SK-N-SH (cell line): ENCODE measurements around the gene C1QTNF4. TPM values are rescaled to one million over a fixed set of nuclear protein-coding genes. Genes with fewer than 3 reads are reported as not detected.
A peak's percentile ranks its signal among the peaks of the same experiment; 100 is the strongest.

ENCODE experiments used
- CTCF ChIA-PET: fragments of 300-600, 350-600 bp; formaldehyde crosslinking; extraction: SDS; loops from one replicate; lab custom pipeline; 2021; lab: Yijun Ruan, JAX
- POLR2A ChIA-PET: fragments of 350-600 bp; sonication (Branson Sonifier 250); formaldehyde crosslinking; extraction: SDS; loops from one replicate; lab custom pipeline; 2020; ENCODE audit warnings: antibody characterized with exemption, inconsistent platforms; lab: Yijun Ruan, JAX
- DNase-seq: peaks from one replicate; pipeline ENCODE4 v3.0.0; 2012
- H2AFZ ChIP-seq: fragments of 200-600 bp; sonication (generic); 2 replicates; pipeline ENCODE4 v1.8.1; 2016; ENCODE audit warnings: antibody characterized with exemption, mild to moderate bottlenecking, low read depth
- H3F3A ChIP-seq: fragments of 200-600 bp; sonication (generic); replicated peaks from 2 replicates; pipeline ENCODE3; 2016; ENCODE audit warnings: antibody characterized with exemption, mild to moderate bottlenecking; ENCODE audit not compliant: insufficient read depth
- H3K27ac ChIP-seq, 2 experiments: fragments of 200-500 bp in 1 of 2; fragments of 200-600 bp in 1 of 2; sonication (Bioruptor generic) in 1 of 2; sonication (generic), shearing (Covaris generic) in 1 of 2; 2 replicates each; pipeline versions ENCODE4 v1.5.1 to v1.6.1; 2014 to 2016; ENCODE audit warnings: low read depth in 2 of 2, inconsistent platforms in 1 of 2, low read length in 1 of 2, mild to moderate bottlenecking in 1 of 2, mixed read lengths in 1 of 2
- H3K27me3 ChIP-seq: fragments of 200-600 bp; sonication (generic), shearing (Covaris generic); 2 replicates; pipeline ENCODE4 v1.6.1; 2016; ENCODE audit warnings: mixed run types; ENCODE audit not compliant: insufficient read depth
- H3K36me3 ChIP-seq, 2 experiments: fragments of 200-500 bp in 1 of 2; fragments of 200-600 bp in 1 of 2; sonication (Bioruptor generic) in 1 of 2; sonication (generic) in 1 of 2; replicated peaks in 1 of 2; 2 replicates each; pipeline versions ENCODE3 to v1.5.1; 2014 to 2016; ENCODE audit warnings: low read length in 1 of 2, mild to moderate bottlenecking in 1 of 2; ENCODE audit not compliant: insufficient read depth in 2 of 2, control insufficient read depth in 1 of 2
- H3K4me1 ChIP-seq, 2 experiments: fragments of 200-500 bp in 1 of 2; fragments of 200-600 bp in 1 of 2; sonication (Bioruptor generic) in 1 of 2; sonication (generic), shearing (Covaris generic) in 1 of 2; 2 replicates each; pipeline versions ENCODE4 v1.5.1 to v1.6.1; 2014 to 2016; ENCODE audit warnings: low read depth in 1 of 2, low read length in 1 of 2, mixed run types in 1 of 2; ENCODE audit not compliant: insufficient read depth in 2 of 2, control insufficient read depth in 1 of 2
- H3K4me2 ChIP-seq: fragments of 200-600 bp; sonication (generic), shearing (Covaris generic); 2 replicates; pipeline ENCODE4 v1.6.1; 2017; ENCODE audit warnings: mixed run types
- H3K4me3 ChIP-seq, 2 experiments: fragments of 200-500 bp in 1 of 2; fragments of 200-600 bp in 1 of 2; sonication (Bioruptor generic) in 1 of 2; sonication (generic), shearing (Covaris generic) in 1 of 2; 2 replicates each; pipeline versions ENCODE4 v1.5.1 to v1.8.1; 2014 to 2016; ENCODE audit warnings: low read depth in 2 of 2, inconsistent platforms in 1 of 2, low read length in 1 of 2, mild to moderate bottlenecking in 1 of 2, mixed read lengths in 1 of 2, moderate library complexity in 1 of 2
- H3K79me2 ChIP-seq: fragments of 200-600 bp; sonication (generic); 2 replicates; pipeline ENCODE4 v1.8.1; 2017; ENCODE audit warnings: mild to moderate bottlenecking; ENCODE audit not compliant: insufficient read depth
- H3K9ac ChIP-seq: fragments of 200-600 bp; sonication (generic); 2 replicates; pipeline ENCODE4 v1.6.1; 2017; ENCODE audit warnings: mixed run types
- H3K9me2 ChIP-seq: fragments of 200-600 bp; sonication (generic); 2 replicates; pipeline ENCODE4 v1.6.1; 2017; ENCODE audit warnings: mixed run types
- H3K9me3 ChIP-seq: fragments of 200-600 bp; sonication (generic); 2 replicates; pipeline ENCODE4 v1.6.1; 2017; ENCODE audit warnings: mixed run types, mild to moderate bottlenecking, moderate library complexity
- H4K20me1 ChIP-seq: fragments of 200-600 bp; sonication (generic); 2 replicates; pipeline ENCODE4 v1.6.1; 2017; ENCODE audit warnings: mild to moderate bottlenecking, mixed run types; ENCODE audit not compliant: insufficient read depth
- CTCF ChIP-seq: fragments of 200-600 bp; sonication (generic); IDR thresholded peaks from 2 replicates; pipeline ENCODE4 v1.6.1; 2017; ENCODE audit warnings: antibody characterized with exemption, mild to moderate bottlenecking, moderate library complexity
- FOSL2 ChIP-seq: IDR thresholded peaks from 2 replicates; pipeline ENCODE4 v1.4.0; 2012; ENCODE audit warnings: low read depth, mild to moderate bottlenecking, moderate library complexity, borderline replicate concordance
- GATA2 ChIP-seq: sonication (generic); formaldehyde crosslinking; IDR thresholded peaks from 2 replicates; pipeline ENCODE4 v1.5.0; 2020; ENCODE audit warnings: mild to moderate bottlenecking, missing genetic modification reagents
- IRF3 ChIP-seq: fragments of 150-350 bp; IDR thresholded peaks from 2 replicates; pipeline ENCODE4 v1.6.1; 2016; ENCODE audit warnings: mild to moderate bottlenecking, low read depth, low read length
- MEF2A ChIP-seq: IDR thresholded peaks from 2 replicates; pipeline ENCODE4 v1.4.0; 2012; ENCODE audit warnings: low read depth, borderline replicate concordance
- RAD21 ChIP-seq: IDR thresholded peaks from 2 replicates; pipeline ENCODE4 v1.6.1; 2012; ENCODE audit warnings: mild to moderate bottlenecking, low read length
- SMC3 ChIP-seq: IDR thresholded peaks from 2 replicates; pipeline ENCODE4 v1.6.1; 2012; ENCODE audit warnings: low read depth, low read length, improper control_type of control experiment
- TCF12 ChIP-seq: IDR thresholded peaks from 2 replicates; pipeline ENCODE4 v1.4.0; 2012
- TEAD4 ChIP-seq: IDR thresholded peaks from 2 replicates; pipeline ENCODE4 v1.4.0; 2012; ENCODE audit warnings: mild to moderate bottlenecking, borderline replicate concordance; ENCODE audit not compliant: insufficient read depth
- WGBS: methylation state at CpG from one replicate; pipeline ENCODE4 v1.1.6; 2017; ENCODE audit warnings: low lambda C conversion rate; 5-methylcytosine and 5-hydroxymethylcytosine counted together
- polyA plus RNA-seq, 3 experiments: library from polyadenylated mRNA; depleted of rRNA; stranded (reverse); fragments of >200 nt; gene quantifications; 2 replicates each; pipeline ENCODE4 v1.2.3, GENCODE V29; 2012
- TF ChIP-seq, protein P1 (sequence below): IDR thresholded peaks from 2 replicates; pipeline ENCODE4 v1.4.0; 2012; ENCODE audit warnings: low read depth, borderline replicate concordance
- TF ChIP-seq, protein P2 (sequence below): IDR thresholded peaks from 2 replicates; pipeline ENCODE4 v1.4.0; 2012; ENCODE audit warnings: low read depth
- TF ChIP-seq, protein P3 (sequence below): fragments of 150-350 bp; IDR thresholded peaks from 2 replicates; pipeline ENCODE4 v1.6.1; 2017; ENCODE audit warnings: antibody characterized with exemption, low read length, low read depth, borderline replicate concordance

Gene C1QTNF4
- polyA plus RNA-seq, 1 of the 3 experiments (the other 2 are of a cell fraction) = 0.08 TPM

- ChIA-PET CTCF (interaction anchor here (0.6 to 2.3 kb wide), 16 partner anchors 11 to 235 kb away, joined by 3 to 18 read pairs (median 3); partner anchors contain the start of genes C1QTNF4 and FAM180B), POLR2A (interaction anchor here (1.0 kb wide), 1 partner anchor 9 kb away, joined by 3 read pairs; no protein-coding TSS in a partner anchor)
- DNase-seq = no peak
- H3K9ac ChIP-seq = no peak overlapping the region
- no peaks in the 10 kb centered on the region for H4K20me1 ChIP-seq
- peak overlapping the region; percentile 25; the same call in 1 of the 2 replicates for H3K4me2 ChIP-seq
- peaks cover 31 to 39% of the 10 kb centered on the region in 2 experiments for H3K36me3 ChIP-seq
- 52% methylated on average over 3 of the region's 3 CpGs for WGBS
- peak overlapping the region in 1 of 2 experiments; percentile 44; a peak in 1 of 4 replicates for H3K27ac ChIP-seq
- no peaks in the 10 kb centered on the region for H3K9me2 ChIP-seq
- H3K27me3 ChIP-seq = no peaks in the 10 kb centered on the region
- H3F3A ChIP-seq = peaks cover 13% of the 10 kb centered on the region
- H2AFZ ChIP-seq = no peak overlapping the region
- no peaks in the 10 kb centered on the region for H3K9me3 ChIP-seq
- H3K4me3 ChIP-seq = no peak overlapping the region
- H3K79me2 ChIP-seq = no peaks in the 10 kb centered on the region
- TF ChIP-seq TCF12 = no peak
- H3K4me1 ChIP-seq = peaks cover 0 to 9% of the 10 kb centered on the region in 2 experiments; a peak in 1 of 4 replicates
These were observed 23.2 kb upstream of the C1QTNF4 start for GRCh38 chr11:47617417-47617809.

DNA sequence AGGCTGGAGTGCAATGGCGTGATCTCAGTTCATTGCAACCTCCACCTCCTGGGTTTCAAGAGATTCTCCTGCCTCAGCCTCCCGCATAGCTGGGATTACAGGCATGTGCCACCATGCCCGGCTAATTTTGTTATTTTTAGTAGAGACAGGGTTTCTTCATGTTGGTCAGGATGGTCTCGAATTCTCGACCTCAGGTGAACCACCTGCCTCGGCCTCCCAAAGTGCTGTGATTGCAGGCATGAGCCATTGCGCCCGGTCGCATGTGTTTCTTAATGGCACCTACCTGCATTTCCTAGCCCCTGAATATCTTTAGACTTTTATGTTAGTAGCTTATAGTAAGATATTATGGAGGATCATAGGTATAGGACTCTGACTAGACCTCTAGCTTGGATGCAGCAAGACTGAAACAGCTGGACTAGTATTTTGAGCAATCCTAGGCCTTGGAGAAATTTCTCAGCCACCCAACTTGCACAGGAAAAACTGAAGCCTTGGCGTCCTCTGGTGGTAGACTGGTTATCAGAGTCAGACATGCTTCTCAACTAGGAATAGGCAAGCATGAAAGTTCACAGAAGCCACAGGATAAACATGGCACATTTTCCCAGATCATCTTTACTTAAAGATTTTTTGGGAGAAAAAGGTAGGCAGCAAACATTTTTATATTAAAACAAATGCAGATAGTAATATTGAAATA, 22.7 kb upstream of the C1QTNF4 start:
- CTCF ChIA-PET = interaction anchor here (0.6 to 2.3 kb wide), 18 partner anchors 10 to 236 kb away, joined by 3 to 18 read pairs (median 3); partner anchors contain the start of genes C1QTNF4 and FAM180B
- Histone ChIP-seq H3K79me2 (no peaks in the 10 kb centered on the region), H4K20me1 (no peaks in the 10 kb centered on the region), H3F3A (peaks cover 13% of the 10 kb centered on the region), H3K27ac (peak overlapping the region in 1 of 2 experiments; percentile 44; a peak in 1 of 4 replicates), H3K9ac (no peak overlapping the region), H3K4me2 (peak overlapping the region; percentile 25; the same call in 1 of the 2 replicates), H3K4me1 (peaks cover 0 to 9% of the 10 kb centered on the region in 2 experiments; a peak in 1 of 4 replicates), H3K9me3 (no peaks in the 10 kb centered on the region), H3K36me3 (peaks cover 26 to 33% of the 10 kb centered on the region in 2 experiments), H3K27me3 (no peaks in the 10 kb centered on the region), H3K9me2 (no peaks in the 10 kb centered on the region), H3K4me3 (peak overlapping the region in 1 of 2 experiments; percentile 36; a peak in 1 of 4 replicates), H2AFZ (no peak overlapping the region)
- no peak for DNase-seq
- 90% methylated on average over 10 of the region's 10 CpGs for WGBS
- POLR2A ChIA-PET = interaction anchor here (1.0 kb wide), 1 partner anchor 9 kb away, joined by 3 read pairs; no protein-coding TSS in a partner anchor
- TF ChIP-seq SMC3 = peak; percentile 76
- TF ChIP-seq RAD21 = peak; percentile 83
- TF ChIP-seq CTCF = peak; percentile 83
- TF ChIP-seq GATA2 (CRISPR knock-in tag) = no peak

DNA sequence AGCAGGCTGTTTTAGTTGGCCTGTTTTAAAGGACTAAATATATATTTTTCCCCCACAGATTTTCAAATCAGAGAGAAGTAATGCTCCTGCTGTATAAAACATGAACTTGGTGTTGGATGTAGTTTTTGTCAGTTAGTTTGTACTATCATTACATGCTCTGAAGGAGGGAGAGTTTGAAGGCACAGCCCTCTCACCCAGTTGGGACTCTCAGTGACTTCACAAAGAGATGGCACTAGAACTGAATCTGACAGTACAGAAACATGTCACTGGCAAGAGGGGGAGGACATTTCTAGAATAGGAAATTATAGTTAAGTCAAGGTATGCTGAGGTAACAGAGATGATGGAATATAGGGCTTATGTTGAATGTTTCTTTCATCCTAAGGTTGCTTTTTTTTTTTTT, 21.0 kb upstream of the C1QTNF4 start:
- no peak overlapping the region for H3K27ac ChIP-seq
- H2AFZ ChIP-seq = no peak overlapping the region
- no peaks in the 10 kb centered on the region for H4K20me1 ChIP-seq
- CTCF ChIA-PET = no interaction called here
- H3K27me3 ChIP-seq = no peaks in the 10 kb centered on the region
- H3K9me2 ChIP-seq = no peaks in the 10 kb centered on the region
- H3K79me2 ChIP-seq = no peaks in the 10 kb centered on the region
- H3F3A ChIP-seq = peaks cover 18% of the 10 kb centered on the region
- no peak overlapping the region for H3K9ac ChIP-seq
- DNase-seq = no peak
- peaks cover 16 to 20% of the 10 kb centered on the region in 2 experiments for H3K36me3 ChIP-seq
- H3K4me1 ChIP-seq = peaks cover 3 to 9% of the 10 kb centered on the region in 2 experiments; a peak in 2 of 4 replicates
- POLR2A ChIA-PET = no interaction called here
- no peaks in the 10 kb centered on the region for H3K9me3 ChIP-seq
- no peak overlapping the region for H3K4me3 ChIP-seq
- no peak overlapping the region for H3K4me2 ChIP-seq
- no peak for TF ChIP-seq MEF2A
- TF ChIP-seq, protein P1, sequence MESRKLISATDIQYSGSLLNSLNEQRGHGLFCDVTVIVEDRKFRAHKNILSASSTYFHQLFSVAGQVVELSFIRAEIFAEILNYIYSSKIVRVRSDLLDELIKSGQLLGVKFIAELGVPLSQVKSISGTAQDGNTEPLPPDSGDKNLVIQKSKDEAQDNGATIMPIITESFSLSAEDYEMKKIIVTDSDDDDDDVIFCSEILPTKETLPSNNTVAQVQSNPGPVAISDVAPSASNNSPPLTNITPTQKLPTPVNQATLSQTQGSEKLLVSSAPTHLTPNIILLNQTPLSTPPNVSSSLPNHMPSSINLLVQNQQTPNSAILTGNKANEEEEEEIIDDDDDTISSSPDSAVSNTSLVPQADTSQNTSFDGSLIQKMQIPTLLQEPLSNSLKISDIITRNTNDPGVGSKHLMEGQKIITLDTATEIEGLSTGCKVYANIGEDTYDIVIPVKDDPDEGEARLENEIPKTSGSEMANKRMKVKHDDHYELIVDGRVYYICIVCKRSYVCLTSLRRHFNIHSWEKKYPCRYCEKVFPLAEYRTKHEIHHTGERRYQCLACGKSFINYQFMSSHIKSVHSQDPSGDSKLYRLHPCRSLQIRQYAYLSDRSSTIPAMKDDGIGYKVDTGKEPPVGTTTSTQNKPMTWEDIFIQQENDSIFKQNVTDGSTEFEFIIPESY = no peak
- no peak for TF ChIP-seq FOSL2
- no peak for TF ChIP-seq GATA2 (CRISPR knock-in tag)
- TF ChIP-seq, protein P2, sequence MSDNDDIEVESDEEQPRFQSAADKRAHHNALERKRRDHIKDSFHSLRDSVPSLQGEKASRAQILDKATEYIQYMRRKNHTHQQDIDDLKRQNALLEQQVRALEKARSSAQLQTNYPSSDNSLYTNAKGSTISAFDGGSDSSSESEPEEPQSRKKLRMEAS = no peak
- TF ChIP-seq IRF3 = no peak
- TF ChIP-seq TEAD4 = no peak
- TF ChIP-seq, protein P3, sequence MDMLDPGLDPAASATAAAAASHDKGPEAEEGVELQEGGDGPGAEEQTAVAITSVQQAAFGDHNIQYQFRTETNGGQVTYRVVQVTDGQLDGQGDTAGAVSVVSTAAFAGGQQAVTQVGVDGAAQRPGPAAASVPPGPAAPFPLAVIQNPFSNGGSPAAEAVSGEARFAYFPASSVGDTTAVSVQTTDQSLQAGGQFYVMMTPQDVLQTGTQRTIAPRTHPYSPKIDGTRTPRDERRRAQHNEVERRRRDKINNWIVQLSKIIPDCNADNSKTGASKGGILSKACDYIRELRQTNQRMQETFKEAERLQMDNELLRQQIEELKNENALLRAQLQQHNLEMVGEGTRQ = no peak
